Fibroblast of pulmonary artery (primary cell): Measurements from ENCODE around the gene CACNB2.

Experiments used
- DNase-seq: peaks from one replicate; pipeline ENCODE4 v3.0.0-alpha.2; 2010; ENCODE audit warnings: low read depth
- H3K4me3 ChIP-seq: replicated peaks from 2 replicates; pipeline ENCODE4 v1.5.1; 2011; ENCODE audit warnings: low read depth, mild to moderate bottlenecking, control low read depth, low read length, moderate library complexity
- CTCF ChIP-seq: IDR thresholded peaks from 2 replicates; pipeline ENCODE4 v1.5.1; 2011; ENCODE audit warnings: mild to moderate bottlenecking, control low read depth, low read length, inconsistent platforms; ENCODE audit errors: missing control alignments

The CACNB2 gene

GRCh38 chr10:18478354-18478753, 338.1 kb downstream of the CACNB2 start:
- no peak for DNase-seq
- no peak overlapping the region for H3K4me3 ChIP-seq
- no peak for TF ChIP-seq CTCF

- H3K4me3 ChIP-seq: no peak overlapping the region
- no peak for TF ChIP-seq CTCF
- no peak for DNase-seq
Measured at GRCh38 chr10:18479502-18479901, 339.3 kb downstream of the CACNB2 start.

- DNase-seq: no peak
- H3K4me3 ChIP-seq: no peak overlapping the region
- no peak for TF ChIP-seq CTCF
Measured at GRCh38 chr10:18483516-18484186, 343.4 kb downstream of the CACNB2 start.

GRCh38 chr10:18486438-18486837, 346.2 kb downstream of the CACNB2 start:
- DNase-seq: no peak
- no peak for TF ChIP-seq CTCF
- no peak overlapping the region for H3K4me3 ChIP-seq

GRCh38 chr10:18490755-18491154, 350.5 kb downstream of the CACNB2 start:
- H3K4me3 ChIP-seq: no peak overlapping the region
- TF ChIP-seq CTCF: no peak
- no peak for DNase-seq

GRCh38 chr10:18497806-18498369, 357.7 kb downstream of the CACNB2 start:
- DNase-seq: peak; percentile 45
- TF ChIP-seq CTCF: no peak
- no peak overlapping the region for H3K4me3 ChIP-seq

GRCh38 chr10:18498998-18499397, 358.8 kb downstream of the CACNB2 start:
- TF ChIP-seq CTCF: no peak
- no peak for DNase-seq
- H3K4me3 ChIP-seq: no peak overlapping the region
